NCI-H146 treated with DMSO at 0.1 percent for 48 hours (cell line): Measurements from ENCODE around the gene PRSS1.
"Not testable (repeated sequence)": the region's sequence is repeated elsewhere in the genome, so short reads cannot be mapped to it uniquely, and the experiment has no call there.

Experiments
- DNase-seq: peaks from one replicate; lab custom pipeline; 2025; ENCODE audit not compliant: unreplicated experiment; lab: John Stamatoyannopoulos, UW

PRSS1 gene

DNA sequence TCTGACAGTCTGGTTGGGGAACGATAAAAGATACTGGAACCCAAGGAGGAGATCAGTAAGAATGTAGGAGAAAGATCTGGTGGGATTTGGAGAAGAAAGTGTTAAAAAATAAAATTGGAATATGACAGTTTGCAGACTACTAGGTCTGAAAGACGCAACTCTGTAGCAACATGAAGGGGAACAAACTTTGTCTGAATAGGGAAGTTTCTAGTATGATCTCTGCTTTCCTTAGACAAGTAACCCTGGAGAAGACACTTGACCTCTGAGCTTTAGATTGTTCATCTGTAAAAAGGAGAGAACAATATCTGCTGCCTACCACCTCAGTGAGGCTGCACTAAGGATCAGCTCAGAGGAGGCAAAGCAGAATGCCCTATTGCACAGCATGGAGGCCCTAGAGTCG is 3.0 kb upstream of the PRSS1 start:
- DNase-seq = no peak

DNA sequence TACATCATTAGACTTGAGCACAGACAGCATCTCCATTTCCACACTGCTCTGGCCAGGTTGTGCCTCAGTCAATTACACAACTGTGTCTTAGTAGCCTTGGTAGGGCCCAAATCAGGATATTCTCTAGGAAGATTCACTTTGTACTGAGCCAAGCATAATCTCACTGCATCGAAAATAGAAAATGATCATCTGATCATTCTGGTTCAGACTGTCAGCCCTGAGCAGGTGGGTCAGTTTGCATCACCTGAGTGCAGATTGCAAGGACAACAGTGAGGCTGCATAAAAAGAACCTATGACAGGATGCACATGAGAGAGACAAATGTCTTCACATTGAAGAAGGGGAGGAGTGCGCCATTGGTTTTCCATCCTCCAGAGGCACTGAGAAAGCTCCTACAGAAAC is 862 bp upstream of the PRSS1 start:
- DNase-seq = not testable (repeated sequence)

DNA sequence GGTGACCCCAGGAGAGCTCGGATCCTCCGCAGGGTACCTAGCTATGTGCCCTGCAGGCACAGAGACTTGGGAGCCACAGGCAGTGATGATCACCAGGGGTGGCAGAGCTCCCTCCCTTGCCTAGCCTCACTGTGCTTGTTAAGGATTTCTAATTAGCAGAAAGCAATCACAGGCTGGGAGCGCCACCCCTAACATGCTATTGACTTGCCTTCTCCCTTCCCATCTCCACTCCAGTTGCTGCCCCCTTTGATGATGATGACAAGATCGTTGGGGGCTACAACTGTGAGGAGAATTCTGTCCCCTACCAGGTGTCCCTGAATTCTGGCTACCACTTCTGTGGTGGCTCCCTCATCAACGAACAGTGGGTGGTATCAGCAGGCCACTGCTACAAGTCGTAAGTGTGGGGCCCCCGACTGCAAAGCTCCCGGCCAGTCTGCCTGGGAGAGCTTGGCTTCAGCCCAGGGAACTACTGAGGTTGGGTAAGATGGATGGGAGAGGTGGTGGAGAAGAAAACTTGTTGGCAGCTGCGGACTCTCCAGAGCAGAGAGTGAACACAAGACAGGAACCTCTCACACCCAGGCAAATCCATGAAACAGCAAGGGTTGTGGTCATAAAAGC is 1.2 kb downstream of the PRSS1 start:
- DNase-seq = no peak

DNA sequence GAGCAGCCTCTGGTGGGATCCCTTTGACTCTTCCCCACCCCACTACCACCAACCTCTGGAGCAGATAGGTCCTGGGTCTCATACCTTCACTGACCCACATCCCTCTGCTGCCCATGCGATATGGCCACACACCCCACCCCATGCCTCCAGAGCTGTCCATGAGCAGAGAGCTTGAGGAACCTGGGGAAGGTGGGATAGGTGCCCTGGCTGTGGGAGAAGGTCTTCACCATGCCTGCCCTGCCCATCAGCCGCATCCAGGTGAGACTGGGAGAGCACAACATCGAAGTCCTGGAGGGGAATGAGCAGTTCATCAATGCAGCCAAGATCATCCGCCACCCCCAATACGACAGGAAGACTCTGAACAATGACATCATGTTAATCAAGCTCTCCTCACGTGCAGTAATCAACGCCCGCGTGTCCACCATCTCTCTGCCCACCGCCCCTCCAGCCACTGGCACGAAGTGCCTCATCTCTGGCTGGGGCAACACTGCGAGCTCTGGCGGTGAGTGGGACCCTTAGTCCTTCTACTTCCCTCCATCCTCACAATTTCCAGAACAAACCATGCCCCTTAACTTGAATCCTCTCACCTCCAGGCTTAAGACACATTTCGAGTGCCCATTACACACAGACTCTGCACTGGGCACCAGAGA is 2.4 kb downstream of the PRSS1 start:
- DNase-seq = not testable (repeated sequence)

DNA sequence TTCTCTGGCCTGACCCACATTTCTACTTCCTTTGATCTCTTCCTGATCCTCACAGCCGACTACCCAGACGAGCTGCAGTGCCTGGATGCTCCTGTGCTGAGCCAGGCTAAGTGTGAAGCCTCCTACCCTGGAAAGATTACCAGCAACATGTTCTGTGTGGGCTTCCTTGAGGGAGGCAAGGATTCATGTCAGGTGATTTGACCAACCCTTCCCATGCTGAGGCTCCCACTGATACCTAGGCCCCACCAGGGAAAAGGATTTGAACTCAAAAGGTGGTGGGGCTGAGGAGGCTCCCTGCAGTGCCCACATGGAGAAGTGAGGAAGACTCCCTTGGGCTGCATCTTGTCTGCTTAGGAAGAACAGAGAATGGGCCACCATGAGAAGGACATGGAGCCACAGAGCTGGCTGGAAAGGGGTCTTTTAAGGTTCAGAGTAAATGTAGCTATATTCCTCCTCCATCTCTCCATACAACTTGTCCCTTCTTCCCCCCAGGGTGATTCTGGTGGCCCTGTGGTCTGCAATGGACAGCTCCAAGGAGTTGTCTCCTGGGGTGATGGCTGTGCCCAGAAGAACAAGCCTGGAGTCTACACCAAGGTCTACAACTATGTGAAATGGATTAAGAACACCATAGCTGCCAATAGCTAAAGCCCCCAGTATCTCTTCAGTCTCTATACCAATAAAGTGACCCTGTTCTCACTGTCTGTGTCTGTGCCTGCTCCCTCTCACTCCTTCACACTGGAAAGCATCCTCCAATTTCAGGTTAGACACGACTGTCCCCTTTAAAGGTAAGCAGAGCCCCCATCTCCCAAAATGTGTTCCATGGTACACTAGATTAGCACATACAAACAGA is 3.3 kb downstream of the PRSS1 start:
- DNase-seq = no peak

GRCh38 chr7:142753366-142753765 is 4.1 kb downstream of the PRSS1 start:
- DNase-seq = no peak

- DNase-seq = not testable (repeated sequence)
These were observed 4.7 kb downstream of the PRSS1 start for GRCh38 chr7:142753925-142754491.

- no peak for DNase-seq
These were observed 5.7 kb downstream of the PRSS1 start for GRCh38 chr7:142754681-142755575.

- not testable (repeated sequence) for DNase-seq
These were observed 9.0 kb downstream of the PRSS1 start for GRCh38 chr7:142758312-142758711.

DNA sequence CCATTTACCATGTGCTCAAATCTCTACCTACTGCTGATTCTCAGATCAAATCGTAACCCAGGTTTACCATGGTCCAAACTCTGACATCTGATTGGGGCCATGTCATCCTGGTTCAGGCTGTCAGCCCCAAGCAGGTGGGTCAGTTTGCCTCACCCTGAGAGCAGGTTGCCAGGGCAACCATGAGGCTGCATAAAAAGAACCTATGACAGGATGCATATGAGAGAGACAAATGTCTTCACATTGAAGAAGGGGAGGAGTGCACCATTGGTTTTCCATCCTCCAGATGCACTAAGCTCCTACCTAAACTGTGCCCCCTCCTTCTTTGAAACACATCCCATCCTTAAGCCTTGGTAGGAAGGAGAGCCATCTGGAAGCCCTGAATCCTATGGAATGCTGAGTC is 10.2 kb downstream of the PRSS1 start:
- no peak for DNase-seq

DNA sequence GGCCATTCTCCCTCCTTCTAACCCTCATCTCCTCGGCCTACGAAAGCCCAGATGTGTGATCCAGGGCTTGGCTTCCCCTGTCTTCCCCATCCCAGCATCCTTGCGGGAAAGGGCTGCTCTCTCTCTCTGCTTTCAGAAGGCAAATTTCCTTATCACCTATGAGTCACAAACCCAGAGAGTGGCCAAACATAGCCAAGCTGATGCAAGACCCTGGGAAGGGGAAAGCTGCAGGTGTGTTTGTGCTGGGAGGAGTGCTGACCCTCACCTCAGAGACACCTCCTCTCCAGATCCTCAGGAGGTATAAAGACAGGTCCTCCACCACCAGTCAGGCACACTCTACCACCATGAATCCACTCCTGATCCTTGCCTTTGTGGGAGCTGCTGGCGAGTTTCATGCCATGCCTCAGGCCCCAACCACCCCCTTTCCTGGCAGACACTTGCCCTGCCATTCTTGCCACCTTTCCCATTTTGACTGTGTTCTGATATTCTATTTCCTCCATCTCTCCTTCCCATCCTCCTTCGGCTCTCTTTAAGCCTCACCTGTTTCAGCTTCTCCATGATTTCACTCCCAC is 10.9 kb downstream of the PRSS1 start:
- DNase-seq = no peak

- not testable (repeated sequence) for DNase-seq
These were observed 12.3 kb downstream of the PRSS1 start for GRCh38 chr7:142761606-142762005.

DNA sequence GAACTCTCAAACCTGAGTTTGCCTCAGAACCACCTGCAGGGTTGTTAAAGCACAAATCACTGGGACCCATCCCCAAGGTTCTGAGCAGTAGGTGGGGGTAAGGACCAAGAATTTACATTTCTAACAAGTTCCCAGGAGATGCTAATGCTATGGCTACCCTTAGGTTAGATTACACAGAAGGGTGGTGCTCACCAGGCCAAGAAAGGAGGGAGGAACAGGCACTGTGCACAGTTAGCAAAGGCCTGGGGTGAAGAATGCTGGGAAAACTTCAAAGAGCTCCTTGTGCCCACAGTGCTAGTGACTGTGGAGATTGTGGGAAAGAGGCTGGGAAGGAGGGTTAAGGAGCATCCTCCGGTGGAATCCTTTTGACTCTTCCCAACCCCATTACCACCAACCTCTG is 12.8 kb downstream of the PRSS1 start:
- DNase-seq = no peak

DNA sequence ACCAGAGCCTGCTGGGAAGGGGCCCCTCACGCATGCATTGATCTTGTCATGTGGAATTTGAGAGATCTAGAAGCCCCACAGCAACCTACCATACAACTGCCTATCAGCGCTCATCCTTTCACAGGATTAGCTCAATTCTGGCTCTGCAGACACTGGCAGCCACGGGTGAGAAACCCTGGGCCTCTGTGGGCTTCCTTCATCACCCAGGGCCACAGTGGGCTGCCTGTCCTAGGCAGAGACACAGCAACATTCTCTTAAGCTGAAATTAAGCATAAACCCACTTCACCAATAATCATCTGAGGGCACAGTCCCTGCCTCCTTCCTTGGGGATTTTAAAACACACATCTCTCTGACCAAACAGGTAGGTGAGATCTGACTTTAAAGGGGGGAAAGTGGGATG is 18.2 kb downstream of the PRSS1 start:
- DNase-seq = no peak

GRCh38 chr7:142767861-142768260 is 18.6 kb downstream of the PRSS1 start:
- DNase-seq = no peak

- not testable (repeated sequence) for DNase-seq
These were observed 19.6 kb downstream of the PRSS1 start for GRCh38 chr7:142768885-142769284.

GRCh38 chr7:142770661-142771352 is 21.5 kb downstream of the PRSS1 start, which contains the start of gene PRSS2:
PRSS2 (plus strand) TSS chr7:142770970; CDS start chr7:142770983, 13 bp downstream.
- no peak for DNase-seq

GRCh38 chr7:142771353-142771723 is 22.1 kb downstream of the PRSS1 start:
- no peak for DNase-seq

DNA sequence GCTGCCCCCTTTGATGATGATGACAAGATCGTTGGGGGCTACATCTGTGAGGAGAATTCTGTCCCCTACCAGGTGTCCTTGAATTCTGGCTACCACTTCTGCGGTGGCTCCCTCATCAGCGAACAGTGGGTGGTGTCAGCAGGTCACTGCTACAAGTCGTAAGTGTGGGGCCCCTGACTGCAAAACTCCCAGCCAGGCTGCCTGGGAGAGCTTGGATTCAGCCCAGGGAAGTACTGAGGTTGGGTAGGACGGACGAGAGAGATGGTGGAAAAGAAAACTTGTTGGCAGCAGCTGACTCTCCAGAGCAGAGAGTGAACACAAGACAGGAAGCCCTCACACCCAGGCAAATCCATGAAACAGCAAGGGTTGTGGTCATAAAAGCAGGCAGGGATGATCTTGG is 22.8 kb downstream of the PRSS1 start:
- DNase-seq = no peak

DNA sequence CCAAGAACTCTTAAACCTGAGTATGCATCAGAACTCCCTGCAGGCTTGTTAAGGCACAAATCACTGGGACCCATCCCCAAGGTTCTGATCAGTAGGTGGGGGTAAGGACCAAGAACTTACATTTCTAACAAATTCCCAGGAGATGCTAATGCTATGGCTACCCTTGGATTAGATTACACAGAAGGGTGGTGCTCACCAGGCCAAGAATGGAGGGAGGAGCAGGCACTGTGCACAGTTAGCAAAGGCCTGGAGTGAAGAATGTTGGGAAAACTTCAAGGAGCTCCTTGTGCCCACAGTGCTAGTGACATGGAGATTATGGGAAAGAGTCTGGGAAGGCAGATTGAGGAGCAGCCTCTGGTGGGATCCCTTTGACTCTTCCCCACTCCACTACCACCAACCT is 23.4 kb downstream of the PRSS1 start:
- DNase-seq = no peak
